A549 (cell line): ENCODE results near the gene EXOC4. TPM values are rescaled to one million over a fixed set of nuclear protein-coding genes. Genes with fewer than 3 reads are reported as not detected.

Experiments
- ATAC-seq, 2 experiments: fragments of 200-7000 bp in 1 of 2; fragments of >200 bp in 1 of 2; cut with Nextera tagmentation in 1 of 2; cut with Tn5 transposase in 1 of 2; 3 replicates each; pipeline versions ENCODE4 v1.8.0 to v1.9.1; 2018 to 2020; ENCODE audit warnings: mild to moderate bottlenecking in 1 of 2, moderate library complexity in 1 of 2
- CTCF ChIA-PET: fragments of 300-600 bp; sonication (Branson Sonifier 250); formaldehyde crosslinking; extraction: SDS; loops from one replicate; lab custom pipeline; 2021; ENCODE audit warnings: antibody characterized with exemption, inconsistent platforms; lab: Yijun Ruan, JAX
- POLR2A ChIA-PET: fragments of 350-600 bp; formaldehyde crosslinking; extraction: SDS; loops from one replicate; lab custom pipeline; 2021; ENCODE audit warnings: antibody characterized with exemption, inconsistent platforms; lab: Yijun Ruan, JAX
- DNase-seq, 2 experiments: peaks; one replicate each; pipeline versions ENCODE4 v3.0.0 to v3.0.0-alpha.2; 2011 to 2016; ENCODE audit warnings: low read depth in 1 of 2, low spot score in 1 of 2
- FAIRE-seq: peaks from 2 replicates; lab custom pipeline; 2011; peaks lifted over from hg19 to GRCh38; lab: Jason Lieb, UNC
- H3K27ac ChIP-seq, 2 experiments: fragments of >200 bp; sonication (Bioruptor Twin); formaldehyde crosslinking; 3 replicates each; pipeline ENCODE4 v1.5.1; 2016 to 2017
- H3K4me1 ChIP-seq: fragments of >200 bp; sonication (Bioruptor Twin); formaldehyde crosslinking; 3 replicates; pipeline ENCODE4 v1.6.1; 2016
- H3K4me2 ChIP-seq: fragments of >200 bp; sonication (Bioruptor Twin); formaldehyde crosslinking; 3 replicates; pipeline ENCODE4 v1.6.1; 2016
- H3K4me3 ChIP-seq: fragments of >200 bp; sonication (Bioruptor Twin); formaldehyde crosslinking; 3 replicates; pipeline ENCODE4 v1.5.1; 2016
- H3K9me3 ChIP-seq: fragments of >200 bp; sonication (Bioruptor Twin); formaldehyde crosslinking; 3 replicates; pipeline ENCODE4 v1.6.1; 2016
- ATOH8 ChIP-seq: fragments of 250-450 bp; sonication (Bioruptor Pico); IDR thresholded peaks from 2 replicates; pipeline ENCODE4 v1.5.0; 2020; ENCODE audit warnings: low read depth, mild to moderate bottlenecking, moderate library complexity
- CBX2 ChIP-seq: fragments of 200-600 bp; sonication (generic); IDR thresholded peaks from 2 replicates; pipeline ENCODE4 v1.6.1; 2016; ENCODE audit warnings: low read depth, mild to moderate bottlenecking, borderline replicate concordance
- CEBPB ChIP-seq, 2 experiments: fragments of >200 bp in 1 of 2; sonication (Bioruptor Twin) in 1 of 2; formaldehyde crosslinking in 1 of 2; IDR thresholded peaks; 2 replicates each; pipeline ENCODE4 v1.6.1; 2012 to 2016
- EP300 ChIP-seq, 2 experiments: fragments of >200 bp; sonication (Bioruptor Twin); formaldehyde crosslinking; IDR thresholded peaks; 2 replicates in 1 of 2; 3 replicates in 1 of 2; pipeline ENCODE4 v1.6.1; 2016 to 2017
- FOSB ChIP-seq: fragments of 250-450 bp; sonication (Bioruptor Pico); IDR thresholded peaks from 2 replicates; pipeline ENCODE4 v1.5.0; 2020; ENCODE audit warnings: mild to moderate bottlenecking, moderate library complexity
- FOSL2 ChIP-seq, 2 experiments: fragments of 450-650 bp in 1 of 2; fragments of >200 bp in 1 of 2; sonication (Bioruptor Twin) in 1 of 2; formaldehyde crosslinking; IDR thresholded peaks; 2 replicates each; pipeline versions ENCODE4 v1.5.0 to v1.6.1; 2016 to 2020; ENCODE audit warnings: mild to moderate bottlenecking in 1 of 2, moderate library complexity in 1 of 2
- FOXS1 ChIP-seq: fragments of 250-450 bp; sonication (Bioruptor Pico); IDR thresholded peaks from 2 replicates; pipeline ENCODE4 v1.5.0; 2020; ENCODE audit warnings: mild to moderate bottlenecking, moderate library complexity
- HEYL ChIP-seq: fragments of 250-450 bp; sonication (Bioruptor Pico); IDR thresholded peaks from 2 replicates; pipeline ENCODE4 v1.8.0; 2021; ENCODE audit warnings: mild to moderate bottlenecking, moderate library complexity
- HMGXB4 ChIP-seq: fragments of 250-450 bp; sonication (Bioruptor Pico); IDR thresholded peaks from 2 replicates; pipeline ENCODE4 v1.5.0; 2021; ENCODE audit warnings: mild to moderate bottlenecking, moderate library complexity, borderline replicate concordance
- HOXA7 ChIP-seq: fragments of 250-450 bp; sonication (Bioruptor Pico); IDR thresholded peaks from 2 replicates; pipeline ENCODE4 v1.5.0; 2020; ENCODE audit warnings: mild to moderate bottlenecking, moderate library complexity
- JUNB ChIP-seq: fragments of >200 bp; sonication (Bioruptor Twin); formaldehyde crosslinking; IDR thresholded peaks from 2 replicates; pipeline ENCODE4 v1.6.1; 2016
- MAX ChIP-seq: IDR thresholded peaks from 2 replicates; pipeline ENCODE4 v1.6.1; 2012
- NPAS2 ChIP-seq: fragments of 250-450 bp; sonication (Bioruptor Pico); IDR thresholded peaks from 2 replicates; pipeline ENCODE4 v1.8.0; 2022; ENCODE audit warnings: mild to moderate bottlenecking, moderate library complexity, borderline replicate concordance
- PBX3 ChIP-seq: IDR thresholded peaks from 2 replicates; pipeline ENCODE4 v1.6.1; 2012
- PHF8 ChIP-seq: fragments of 200-600 bp; sonication (generic); IDR thresholded peaks from 2 replicates; pipeline ENCODE4 v1.6.1; 2016; ENCODE audit warnings: low read depth, mild to moderate bottlenecking, antibody characterized with exemption, moderate library complexity, borderline replicate concordance
- RAD21 ChIP-seq, 2 experiments: fragments of >200 bp in 1 of 2; sonication (Bioruptor Twin) in 1 of 2; formaldehyde crosslinking in 1 of 2; IDR thresholded peaks in 1 of 2; conservative IDR thresholded peaks in 1 of 2; 2 replicates in 1 of 2; 3 replicates in 1 of 2; pipeline ENCODE4 v1.6.1; 2012 to 2018; ENCODE audit warnings: inconsistent platforms in 1 of 2
- RFX5 ChIP-seq: fragments of 450-650 bp; IDR thresholded peaks from 2 replicates; pipeline ENCODE4 v1.7.1; 2014; ENCODE audit warnings: antibody characterized with exemption, mild to moderate bottlenecking, moderate library complexity
- TFCP2L1 ChIP-seq: fragments of 250-450 bp; sonication (Bioruptor Pico); IDR thresholded peaks from 2 replicates; pipeline ENCODE4 v1.5.0; 2021; ENCODE audit warnings: mild to moderate bottlenecking
- USF2 ChIP-seq: fragments of 450-650 bp; IDR thresholded peaks from 2 replicates; pipeline ENCODE4 v1.6.1; 2014; ENCODE audit warnings: antibody characterized with exemption
- ZC3H11A ChIP-seq: fragments of 450-650 bp; IDR thresholded peaks from 2 replicates; pipeline ENCODE4 v1.6.1; 2014; ENCODE audit warnings: antibody characterized with exemption, mild to moderate bottlenecking
- WGBS: methylation state at CpG from one replicate; pipeline ENCODE4 v1.1.6; 2017; ENCODE audit errors: missing lambda C conversion rate; 5-methylcytosine and 5-hydroxymethylcytosine counted together
- polyA plus RNA-seq, 4 experiments: library from polyadenylated mRNA; depleted of rRNA in 3 of 4; stranded (reverse); fragments of >200 nt; fragmentation: RNase III in 1 of 4; extraction: RNeasy Plus Mini Kit Qiagen cat#74134 plus additional on column Dnase treatment in 1 of 4; gene quantifications; 2 replicates in 3 of 4; 3 replicates in 1 of 4; pipeline ENCODE4 v1.2.3, GENCODE V29; 2011 to 2017

EXOC4 gene
- polyA plus RNA-seq, 2 of the 4 experiments (the other 2 are of a cell fraction) = 33.4 to 73.1 TPM

GRCh38 chr7:133669061-133669455, 416.2 kb downstream of the EXOC4 start:
- TF ChIP-seq NPAS2 = no peak
- no peak for TF ChIP-seq FOXS1
- FAIRE-seq (no peak), ATAC-seq (no peak), DNase-seq (no peak)
- POLR2A ChIA-PET = no interaction called here
- 89% methylated on average over 6 of the region's 6 CpGs for WGBS
- Histone ChIP-seq H3K27ac (no peak overlapping the region), H3K9me3 (no peaks in the 10 kb centered on the region), H3K4me3 (no peak overlapping the region), H3K4me1 (no peaks in the 10 kb centered on the region), H3K4me2 (no peak overlapping the region)
- CTCF ChIA-PET = interaction anchor here (0.7 to 1.4 kb wide), 3 partner anchors 12 to 32 kb away, joined by 3 read pairs; no protein-coding TSS in a partner anchor

- Histone ChIP-seq H3K4me1 (no peaks in the 10 kb centered on the region), H3K4me3 (no peak overlapping the region)
- no peak for TF ChIP-seq FOSL2 (IDR thresholded peaks at IDR 0.05)
- no peak for TF ChIP-seq FOSL2 (CRISPR knock-in tag; IDR thresholded peaks at IDR 0.05)
- TF ChIP-seq HEYL = no peak
- TF ChIP-seq HMGXB4 (CRISPR knock-in tag) = no peak
- TF ChIP-seq RFX5 = no peak
- TF ChIP-seq PHF8 = no peak
- no peak for TF ChIP-seq MAX
- no peak for TF ChIP-seq TFCP2L1
- TF ChIP-seq FOSB (CRISPR knock-in tag) = no peak
- TF ChIP-seq HOXA7 (CRISPR knock-in tag) = no peak
- no peak for TF ChIP-seq JUNB
- no peak for TF ChIP-seq CBX2
- TF ChIP-seq RAD21 (conservative IDR thresholded peaks at IDR 0.05 in 1 of 2, IDR thresholded peaks at IDR 0.05 in 1 of 2) = no peak
- TF ChIP-seq PBX3 = no peak
- TF ChIP-seq ZC3H11A = no peak
- no peak for TF ChIP-seq CEBPB (IDR thresholded peaks at IDR 0.05)
- no peak for TF ChIP-seq ATOH8
- TF ChIP-seq, all 56 proteins: peak for 0
- Histone ChIP-seq H3K4me2 (no peak overlapping the region), H3K27ac (no peak overlapping the region), H3K9me3 (no peaks in the 10 kb centered on the region)
- 92% methylated on average over 5 of the region's 5 CpGs for WGBS
- FAIRE-seq (no peak), DNase-seq (no peak), ATAC-seq (no peak)
- CTCF ChIA-PET = interaction anchor here (1.0 to 1.4 kb wide), 2 partner anchors 11 to 185 kb away, joined by 3 read pairs; no protein-coding TSS in a partner anchor
- POLR2A ChIA-PET = no interaction called here
Observed at GRCh38 chr7:133670250-133670649, 417.4 kb downstream of the EXOC4 start.

GRCh38 chr7:133672866-133673265, 420.0 kb downstream of the EXOC4 start:
- Histone ChIP-seq H3K27ac (no peak overlapping the region), H3K4me3 (no peak overlapping the region), H3K4me1 (no peaks in the 10 kb centered on the region)
- CTCF ChIA-PET = no interaction called here
- DNase-seq (no peak), FAIRE-seq (no peak)
- 50% methylated on average over 1 of the region's 1 CpG for WGBS
- TF ChIP-seq FOXS1 = no peak
- TF ChIP-seq EP300 (IDR thresholded peaks at IDR 0.05) = no peak
- no peak for TF ChIP-seq USF2
- TF ChIP-seq, all 56 proteins: peak for 0
- Histone ChIP-seq H3K4me2 (no peak overlapping the region), H3K9me3 (no peaks in the 10 kb centered on the region)
- POLR2A ChIA-PET = no interaction called here
- ATAC-seq = no peak
